ENCODE measurements around the gene SLC29A3. TPM values are rescaled to one million over a fixed set of nuclear protein-coding genes. Genes with fewer than 3 reads are reported as not detected.

The SLC29A3 gene
- total RNA-seq, 8 experiments from 2014 or later, result 2.3 to 7.6 (median 4.1) TPM

GRCh38 chr10:71286521-71287294 lies 32.4 kb upstream of the SLC29A3 start:
- Histone ChIP-seq H3K4me3 (no peak overlapping the region), H3K27ac (no peak overlapping the region), H3K4me1 (replicated peaks in 1 of 2) (peaks cover 10 to 14% of the 10 kb centered on the region in 2 donors)
- WGBS, 10 experiments, result 100% methylated on average over 2 of the region's 17 CpGs; no CpG with 5 or more reads in 9 of the 10 experiments
- in situ Hi-C loops (cut with MboI; ENCODE audit: low pct_unique_long_range_greater_than_20kb in 2 of 9, low sequenced_read_pairs in 9 of 9, unreplicated experiment in 9 of 9), result loop anchor here (10.0 to 25.0 kb wide), 2 partner anchors 374 to 382 kb away; no protein-coding TSS in a partner anchor
- ATAC-seq (replicated peaks in 6 of 8), result no peak

- H3K27ac ChIP-seq, result no peak overlapping the region
- ATAC-seq (replicated peaks in 6 of 8), result no peak
- in situ Hi-C loops (cut with MboI; ENCODE audit: low pct_unique_long_range_greater_than_20kb in 2 of 9, low sequenced_read_pairs in 9 of 9, unreplicated experiment in 9 of 9), result loop anchor here (10.0 to 25.0 kb wide), 2 partner anchors 375 to 383 kb away; no protein-coding TSS in a partner anchor
- H3K4me3 ChIP-seq, result no peak overlapping the region
- peaks cover 10 to 14% of the 10 kb centered on the region in 2 donors for H3K4me1 ChIP-seq (replicated peaks in 1 of 2)
- WGBS, 10 experiments, result 79 to 100% (median 88%) methylated on average over 4 to 10 of the region's 14 CpGs; no CpG with 5 or more reads in 5 of the 10 experiments
Measured at GRCh38 chr10:71287456-71287855, 31.6 kb upstream of the SLC29A3 start.

GRCh38 chr10:71288461-71288860 lies 30.6 kb upstream of the SLC29A3 start:
- in situ Hi-C loops (cut with MboI; ENCODE audit: low pct_unique_long_range_greater_than_20kb in 2 of 9, low sequenced_read_pairs in 9 of 9, unreplicated experiment in 9 of 9), result loop anchor here (10.0 to 25.0 kb wide), 2 partner anchors 376 to 384 kb away; no protein-coding TSS in a partner anchor
- 34 to 100% methylated on average over 2 to 4 of the region's 15 CpGs; no CpG with 5 or more reads in 8 of the 10 experiments for WGBS, 10 experiments
- Histone ChIP-seq H3K4me3 (no peak overlapping the region), H3K4me1 (replicated peaks in 1 of 2) (peaks cover 8 to 12% of the 10 kb centered on the region in 2 donors), H3K27ac (no peak overlapping the region)
- no peak for ATAC-seq (replicated peaks in 6 of 8)

GRCh38 chr10:71289421-71290130 lies 29.5 kb upstream of the SLC29A3 start:
- no peak overlapping the region for H3K4me3 ChIP-seq
- WGBS, 10 experiments, result 60 to 100% (median 92%) methylated on average over 1 to 9 of the region's 12 CpGs; no CpG with 5 or more reads in 2 of the 10 experiments
- H3K27ac ChIP-seq, result no peak overlapping the region
- peaks cover 0 to 3% of the 10 kb centered on the region in 2 donors for H3K4me1 ChIP-seq (replicated peaks in 1 of 2)
- no peak for ATAC-seq (replicated peaks in 6 of 8)
- in situ Hi-C loops (cut with MboI; ENCODE audit: low pct_unique_long_range_greater_than_20kb in 2 of 9, low sequenced_read_pairs in 9 of 9, unreplicated experiment in 9 of 9), result loop anchor here (10.0 to 25.0 kb wide), 2 partner anchors 377 to 385 kb away; no protein-coding TSS in a partner anchor

- H3K27ac ChIP-seq, result no peak overlapping the region
Measured at GRCh38 chr10:71290331-71290730, 28.7 kb upstream of the SLC29A3 start.

GRCh38 chr10:71290806-71291527 lies 28.1 kb upstream of the SLC29A3 start:
- ATAC-seq (replicated peaks in 6 of 8), result no peak
- in situ Hi-C loops (cut with MboI; ENCODE audit: low pct_unique_long_range_greater_than_20kb in 2 of 9, low sequenced_read_pairs in 9 of 9, unreplicated experiment in 9 of 9), result loop anchor here in 4 of 9 experiments (25.0 kb wide), 1 partner anchor 379 kb away; no protein-coding TSS in a partner anchor

More at GRCh38 chr10:71290331-71290730, 28.7 kb upstream of the SLC29A3 start:
- 88 to 100% (median 100%) methylated on average over 1 to 2 of the region's 3 CpGs; no CpG with 5 or more reads in 2 of the 10 experiments for WGBS, 10 experiments
- Histone ChIP-seq H3K4me1 (replicated peaks in 1 of 2) (no peaks in the 10 kb centered on the region), H3K4me3 (no peak overlapping the region)
- in situ Hi-C loops (cut with MboI; ENCODE audit: low pct_unique_long_range_greater_than_20kb in 2 of 9, low sequenced_read_pairs in 9 of 9, unreplicated experiment in 9 of 9), result loop anchor here in 4 of 9 experiments (25.0 kb wide), 1 partner anchor 378 kb away; no protein-coding TSS in a partner anchor
- ATAC-seq (replicated peaks in 6 of 8), result no peak

GRCh38 chr10:71291528-71291900 lies 27.5 kb upstream of the SLC29A3 start:
- no peak overlapping the region for H3K27ac ChIP-seq
- no peak for ATAC-seq (replicated peaks in 6 of 8)
- H3K4me1 ChIP-seq (replicated peaks in 1 of 2), result no peaks in the 10 kb centered on the region
- in situ Hi-C loops (cut with MboI; ENCODE audit: low pct_unique_long_range_greater_than_20kb in 2 of 9, low sequenced_read_pairs in 9 of 9, unreplicated experiment in 9 of 9), result loop anchor here in 4 of 9 experiments (25.0 kb wide), 1 partner anchor 379 kb away; no protein-coding TSS in a partner anchor
- H3K4me3 ChIP-seq, result no peak overlapping the region
- 97 to 98% methylated on average over 6 to 9 of the region's 13 CpGs; no CpG with 5 or more reads in 8 of the 10 experiments for WGBS, 10 experiments

More at GRCh38 chr10:71290806-71291527, 28.1 kb upstream of the SLC29A3 start:
- no peak overlapping the region for H3K27ac ChIP-seq
- 53 to 100% (median 98%) methylated on average over 1 to 6 of the region's 26 CpGs; no CpG with 5 or more reads in 1 of the 10 experiments for WGBS, 10 experiments
- no peak overlapping the region for H3K4me3 ChIP-seq
- no peaks in the 10 kb centered on the region for H3K4me1 ChIP-seq (replicated peaks in 1 of 2)

GRCh38 chr10:71292624-71293445 lies 26.2 kb upstream of the SLC29A3 start:
- 54 to 96% (median 81%) methylated on average over 2 to 8 of the region's 10 CpGs; no CpG with 5 or more reads in 2 of the 10 experiments for WGBS, 10 experiments

GRCh38 chr10:71293446-71294084 lies 25.5 kb upstream of the SLC29A3 start:
- in situ Hi-C loops (cut with MboI; ENCODE audit: low pct_unique_long_range_greater_than_20kb in 2 of 9, low sequenced_read_pairs in 9 of 9, unreplicated experiment in 9 of 9), result loop anchor here in 4 of 9 experiments (25.0 kb wide), 1 partner anchor 381 kb away; no protein-coding TSS in a partner anchor
- H3K4me1 ChIP-seq (replicated peaks in 1 of 2), result no peaks in the 10 kb centered on the region
- 92 to 100% (median 96%) methylated on average over 2 to 5 of the region's 19 CpGs; no CpG with 5 or more reads in 7 of the 10 experiments for WGBS, 10 experiments
- H3K27ac ChIP-seq, result no peak overlapping the region
- ATAC-seq (replicated peaks in 6 of 8), result peak in 4 of 8 experiments; percentile 17 to 83 (median 80)
- no peak overlapping the region for H3K4me3 ChIP-seq

More at GRCh38 chr10:71292624-71293445, 26.2 kb upstream of the SLC29A3 start:
- ATAC-seq (replicated peaks in 6 of 8), result no peak
- Histone ChIP-seq H3K27ac (no peak overlapping the region), H3K4me3 (no peak overlapping the region), H3K4me1 (replicated peaks in 1 of 2) (no peaks in the 10 kb centered on the region)
- in situ Hi-C loops (cut with MboI; ENCODE audit: low pct_unique_long_range_greater_than_20kb in 2 of 9, low sequenced_read_pairs in 9 of 9, unreplicated experiment in 9 of 9), result loop anchor here in 4 of 9 experiments (25.0 kb wide), 1 partner anchor 381 kb away; no protein-coding TSS in a partner anchor

GRCh38 chr10:71294091-71294561 lies 24.9 kb upstream of the SLC29A3 start:
- Histone ChIP-seq H3K4me1 (replicated peaks in 1 of 2) (no peaks in the 10 kb centered on the region), H3K4me3 (no peak overlapping the region), H3K27ac (no peak overlapping the region)
- in situ Hi-C loops (cut with MboI; ENCODE audit: low pct_unique_long_range_greater_than_20kb in 2 of 9, low sequenced_read_pairs in 9 of 9, unreplicated experiment in 9 of 9), result loop anchor here in 4 of 9 experiments (25.0 kb wide), 1 partner anchor 382 kb away; no protein-coding TSS in a partner anchor
- peak in 3 of 8 experiments; percentile 71 to 72 (median 72) for ATAC-seq (replicated peaks in 6 of 8)
- 7 to 100% (median 46%) methylated on average over 1 to 5 of the region's 6 CpGs; no CpG with 5 or more reads in 3 of the 10 experiments for WGBS, 10 experiments

- Histone ChIP-seq H3K4me3 (no peak overlapping the region), H3K27ac (no peak overlapping the region), H3K4me1 (replicated peaks in 1 of 2) (no peaks in the 10 kb centered on the region)
- in situ Hi-C loops (cut with MboI; ENCODE audit: low pct_unique_long_range_greater_than_20kb in 2 of 9, low sequenced_read_pairs in 9 of 9, unreplicated experiment in 9 of 9), result loop anchor here in 4 of 9 experiments (25.0 kb wide), 1 partner anchor 383 kb away; no protein-coding TSS in a partner anchor
- WGBS, 10 experiments, result 40 to 100% (median 72%) methylated on average over 1 to 2 of the region's 4 CpGs; no CpG with 5 or more reads in 7 of the 10 experiments
- ATAC-seq (replicated peaks in 6 of 8), result no peak
Measured at GRCh38 chr10:71294856-71295255, 24.2 kb upstream of the SLC29A3 start.

Data from motor neuron (in vitro differentiated cells).